ENCODE measurements around the gene MED27. TPM values are rescaled to one million over a fixed set of nuclear protein-coding genes. Genes with fewer than 3 reads are reported as not detected.

Gene MED27
- total RNA-seq, 2 experiments from 2014 or later, result 22.6 to 23.4 TPM

GRCh38 chr9:132030626-132031325 is 48.9 kb downstream of the MED27 start:
- Mint-ChIP-seq H3K9me3 (no peaks in the 10 kb centered on the region), H3K36me3 (ENCODE audit: low read depth) (peaks cover 3% of the 10 kb centered on the region), H3K4me3 (no peak overlapping the region), H3K27ac (no peak overlapping the region), H3K27me3 (no peaks in the 10 kb centered on the region), H3K4me1 (peaks cover 10% of the 10 kb centered on the region)
- CTCF ChIA-PET, result no interaction called here
- POLR2A ChIA-PET, result no interaction called here
- DNase-seq, result no peak

DNA sequence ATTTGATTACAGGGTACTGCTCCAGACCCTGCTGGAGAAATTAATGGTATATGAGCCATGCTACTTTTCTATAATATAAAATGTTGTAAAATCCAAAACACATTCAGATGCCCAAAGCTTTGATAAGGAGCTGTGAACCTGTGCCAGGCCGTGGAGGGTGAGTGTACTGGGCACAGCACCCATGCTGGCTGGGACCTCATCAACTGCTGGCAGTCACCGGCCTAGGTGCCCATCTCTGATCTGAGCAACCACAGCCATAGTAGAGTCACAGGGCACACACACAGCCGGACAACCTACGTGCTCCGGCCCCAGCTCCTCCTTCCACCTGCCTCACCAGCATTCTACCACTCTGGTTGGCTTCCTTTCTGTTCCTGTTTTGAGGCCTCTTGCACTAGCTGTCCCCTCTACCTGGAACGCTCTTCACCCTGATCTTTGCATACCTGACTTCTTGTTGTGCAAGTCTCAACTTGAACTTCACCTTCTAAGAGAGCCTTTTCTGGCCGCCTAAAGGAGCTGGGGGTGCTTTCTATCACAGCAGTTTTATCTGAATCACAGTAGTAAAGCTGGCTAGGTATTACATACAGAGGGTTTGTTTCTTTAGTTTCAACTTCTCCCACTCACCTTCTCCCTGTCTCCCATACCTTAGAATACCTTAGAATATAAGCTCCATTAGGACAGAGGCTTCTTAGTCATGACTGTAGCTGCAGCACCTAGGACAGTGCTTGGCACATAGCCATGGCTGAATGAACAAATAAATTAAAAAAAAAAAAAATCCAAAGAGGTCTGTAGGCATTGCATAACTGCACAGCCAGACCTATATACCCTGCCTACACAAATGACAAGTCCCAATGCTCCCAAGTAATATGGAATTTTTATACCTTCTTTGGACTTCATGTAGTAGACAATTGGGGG is 51.7 kb downstream of the MED27 start:
- H3K4me1 Mint-ChIP-seq, result peaks cover 9% of the 10 kb centered on the region
- no peaks in the 10 kb centered on the region for H3K27me3 Mint-ChIP-seq
- POLR2A ChIA-PET, result no interaction called here
- H3K4me3 Mint-ChIP-seq, result no peak overlapping the region
- no peaks in the 10 kb centered on the region for H3K9me3 Mint-ChIP-seq
- H3K36me3 Mint-ChIP-seq (ENCODE audit: low read depth), result peaks cover 3% of the 10 kb centered on the region
- CTCF ChIA-PET, result no interaction called here
- no peak overlapping the region for H3K27ac Mint-ChIP-seq
- DNase-seq, result no peak

DNA sequence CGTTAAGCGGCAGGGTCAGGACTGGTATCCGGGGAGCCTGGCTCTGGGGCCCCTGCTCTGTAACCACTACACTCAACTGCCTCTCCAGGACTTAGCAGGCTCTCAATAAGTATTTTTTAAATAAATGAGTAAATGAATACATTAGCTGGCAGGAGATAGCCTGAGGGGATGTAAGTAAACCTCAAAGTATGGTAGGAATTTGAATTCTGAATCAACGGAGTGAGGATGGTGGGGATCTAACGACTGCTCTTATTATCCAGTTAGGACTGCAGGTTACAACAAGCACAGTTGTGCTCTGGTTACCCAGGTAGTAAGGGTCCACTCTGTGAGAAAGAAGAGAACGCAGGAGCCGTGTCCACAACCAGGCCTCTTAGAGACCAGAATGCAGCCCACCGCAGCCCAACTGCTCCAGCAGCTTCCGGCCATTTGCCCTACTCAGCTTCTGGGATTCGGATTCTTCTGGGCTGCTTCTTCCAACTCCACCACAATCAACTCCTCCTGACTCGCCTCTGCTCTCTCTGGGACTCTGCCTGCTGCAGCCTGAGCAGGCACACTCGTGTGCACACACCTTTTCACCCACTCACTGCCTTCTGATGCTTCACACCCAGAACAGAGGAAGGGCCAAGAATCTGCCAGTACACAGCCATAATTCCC is 52.6 kb downstream of the MED27 start:
- ChIA-PET CTCF (no interaction called here), POLR2A (no interaction called here)
- no peaks in the 10 kb centered on the region for H3K9me3 Mint-ChIP-seq
- H3K4me3 Mint-ChIP-seq, result no peak overlapping the region
- peaks cover 3% of the 10 kb centered on the region for H3K4me1 Mint-ChIP-seq
- no peaks in the 10 kb centered on the region for H3K27me3 Mint-ChIP-seq
- no peak for DNase-seq
- no peak overlapping the region for H3K27ac Mint-ChIP-seq
- peaks cover 3% of the 10 kb centered on the region for H3K36me3 Mint-ChIP-seq (ENCODE audit: low read depth)

DNA sequence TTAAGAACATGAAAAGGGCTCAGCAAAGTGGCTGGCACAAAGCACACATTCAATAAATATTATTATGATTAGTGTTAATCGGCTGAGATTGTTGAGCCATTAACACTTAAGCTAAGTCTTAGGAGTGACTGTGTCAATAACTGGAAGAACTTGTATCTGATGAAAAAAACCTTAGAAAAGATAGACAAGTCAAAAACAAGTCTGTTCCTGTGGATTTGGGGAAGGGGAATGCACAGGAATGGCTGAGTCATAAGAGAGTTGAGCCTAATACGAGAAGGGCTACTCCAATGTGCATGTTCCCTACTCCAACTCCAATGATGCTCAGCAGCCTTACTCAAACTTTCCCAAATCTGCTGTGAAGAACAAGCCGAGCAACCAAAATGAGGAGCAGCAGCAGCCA is 53.9 kb downstream of the MED27 start:
- H3K27ac Mint-ChIP-seq, result no peak overlapping the region
- POLR2A ChIA-PET, result no interaction called here
- no peak overlapping the region for H3K4me3 Mint-ChIP-seq
- H3K4me1 Mint-ChIP-seq, result peaks cover 2% of the 10 kb centered on the region
- CTCF ChIA-PET, result no interaction called here
- no peaks in the 10 kb centered on the region for H3K27me3 Mint-ChIP-seq
- DNase-seq, result no peak
- no peaks in the 10 kb centered on the region for H3K9me3 Mint-ChIP-seq
- peaks cover 3% of the 10 kb centered on the region for H3K36me3 Mint-ChIP-seq (ENCODE audit: low read depth)

- DNase-seq, result no peak
- Mint-ChIP-seq H3K27ac (no peak overlapping the region), H3K27me3 (no peaks in the 10 kb centered on the region), H3K9me3 (no peaks in the 10 kb centered on the region), H3K36me3 (ENCODE audit: low read depth) (peaks cover 3% of the 10 kb centered on the region), H3K4me3 (no peak overlapping the region), H3K4me1 (no peaks in the 10 kb centered on the region)
- ChIA-PET POLR2A (no interaction called here), CTCF (no interaction called here)
Measured at GRCh38 chr9:132024589-132024988, 55.1 kb downstream of the MED27 start.

GRCh38 chr9:132023419-132024180 is 56.1 kb downstream of the MED27 start:
- ChIA-PET POLR2A (no interaction called here), CTCF (no interaction called here)
- DNase-seq, result no peak
- H3K4me1 Mint-ChIP-seq, result no peaks in the 10 kb centered on the region
- H3K4me3 Mint-ChIP-seq, result no peak overlapping the region
- peaks cover 3% of the 10 kb centered on the region for H3K36me3 Mint-ChIP-seq (ENCODE audit: low read depth)
- H3K27ac Mint-ChIP-seq, result no peak overlapping the region
- no peaks in the 10 kb centered on the region for H3K27me3 Mint-ChIP-seq
- no peaks in the 10 kb centered on the region for H3K9me3 Mint-ChIP-seq

DNA sequence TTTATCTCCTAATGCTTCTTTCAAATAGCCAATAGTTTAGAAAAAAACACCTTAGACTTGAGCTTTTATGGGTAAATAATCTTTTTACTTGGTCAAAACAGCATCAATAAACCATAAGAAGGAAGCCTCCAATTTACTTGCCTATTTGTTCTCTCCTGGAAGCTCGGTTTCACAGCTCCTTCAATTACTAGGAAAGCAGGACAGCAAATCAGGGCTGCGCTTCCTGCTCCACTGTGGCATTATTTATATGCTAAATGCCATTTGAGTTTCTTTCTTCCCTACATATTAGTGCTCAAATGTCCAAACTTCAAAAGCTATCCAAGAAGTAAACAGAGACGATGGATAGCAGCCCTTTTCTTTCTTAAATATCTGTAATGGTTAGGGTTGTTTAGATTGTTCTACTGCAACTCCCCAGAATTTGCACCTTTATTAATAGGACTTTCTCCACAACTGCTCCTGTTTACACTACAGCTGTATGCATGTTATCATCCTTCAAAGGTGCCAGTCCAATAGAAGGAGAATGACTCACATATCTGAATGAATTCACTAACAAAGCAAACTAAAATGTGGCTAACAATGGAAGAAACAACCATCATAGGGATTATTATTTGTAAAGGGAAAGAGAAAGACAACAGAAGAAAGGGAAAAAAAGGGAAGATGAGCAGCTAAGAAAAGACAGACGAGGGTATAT is 58.7 kb downstream of the MED27 start:
- POLR2A ChIA-PET, result interaction anchor here (1.3 kb wide), 1 partner anchor 14 kb away, joined by 4 read pairs; no protein-coding TSS in a partner anchor

DNA sequence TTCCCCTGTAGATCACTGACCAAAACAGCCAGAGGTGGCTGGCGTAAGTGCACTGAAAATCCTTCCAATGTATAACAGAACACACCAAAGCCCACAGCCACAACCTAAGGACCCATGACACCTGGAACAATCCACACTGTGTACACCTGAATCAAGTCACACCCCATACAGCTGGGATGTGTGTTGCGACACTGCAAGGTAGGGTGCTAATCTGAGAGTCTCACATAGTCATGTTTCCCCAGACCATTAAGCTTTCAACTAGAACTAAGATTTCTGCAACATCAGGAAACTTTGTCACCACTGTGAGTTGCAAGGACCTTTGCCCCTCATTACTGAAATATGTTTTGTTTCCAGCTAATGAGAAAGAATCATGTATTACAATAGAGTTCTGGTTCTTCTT is 59.4 kb downstream of the MED27 start:
- H3K4me1 Mint-ChIP-seq, result no peaks in the 10 kb centered on the region
- no peak overlapping the region for H3K4me3 Mint-ChIP-seq
- no peaks in the 10 kb centered on the region for H3K9me3 Mint-ChIP-seq
- H3K36me3 Mint-ChIP-seq (ENCODE audit: low read depth), result no peaks in the 10 kb centered on the region
- ChIA-PET POLR2A (interaction anchor here (1.3 kb wide), 1 partner anchor 13 kb away, joined by 4 read pairs; no protein-coding TSS in a partner anchor), CTCF (no interaction called here)
- H3K27me3 Mint-ChIP-seq, result no peaks in the 10 kb centered on the region
- no peak overlapping the region for H3K27ac Mint-ChIP-seq
- no peak for DNase-seq

More for the DNA sequence above, 58.7 kb downstream of the MED27 start:
- DNase-seq, result no peak
- H3K9me3 Mint-ChIP-seq, result no peaks in the 10 kb centered on the region
- CTCF ChIA-PET, result no interaction called here
- no peak overlapping the region for H3K4me3 Mint-ChIP-seq
- no peaks in the 10 kb centered on the region for H3K4me1 Mint-ChIP-seq
- H3K27me3 Mint-ChIP-seq, result no peaks in the 10 kb centered on the region
- peaks cover 2% of the 10 kb centered on the region for H3K36me3 Mint-ChIP-seq (ENCODE audit: low read depth)
- H3K27ac Mint-ChIP-seq, result no peak overlapping the region

DNA sequence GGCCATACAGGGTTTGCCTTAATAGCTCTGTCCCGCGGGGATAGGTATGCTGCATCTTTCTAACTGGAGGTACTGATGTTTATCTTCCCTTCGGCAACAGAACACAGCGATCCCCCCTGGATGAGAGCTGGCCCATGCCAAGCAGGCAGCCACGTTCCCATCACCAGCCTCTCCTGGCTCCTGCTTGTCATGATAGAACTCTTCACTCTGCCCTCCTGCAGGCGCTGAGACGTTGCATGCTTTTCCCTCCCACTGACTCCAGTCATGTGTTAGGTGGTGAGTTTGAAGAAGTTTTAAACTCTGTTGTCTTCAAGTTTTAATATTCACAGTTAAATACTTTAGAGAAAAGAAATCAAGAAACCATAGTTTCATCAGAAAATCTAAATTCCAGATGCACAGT is 60.0 kb downstream of the MED27 start:
- no peak overlapping the region for H3K4me3 Mint-ChIP-seq
- no peaks in the 10 kb centered on the region for H3K36me3 Mint-ChIP-seq (ENCODE audit: low read depth)
- no peaks in the 10 kb centered on the region for H3K9me3 Mint-ChIP-seq
- no peaks in the 10 kb centered on the region for H3K27me3 Mint-ChIP-seq
- DNase-seq, result no peak
- POLR2A ChIA-PET, result no interaction called here
- H3K4me1 Mint-ChIP-seq, result no peaks in the 10 kb centered on the region
- H3K27ac Mint-ChIP-seq, result no peak overlapping the region
- CTCF ChIA-PET, result no interaction called here

DNA sequence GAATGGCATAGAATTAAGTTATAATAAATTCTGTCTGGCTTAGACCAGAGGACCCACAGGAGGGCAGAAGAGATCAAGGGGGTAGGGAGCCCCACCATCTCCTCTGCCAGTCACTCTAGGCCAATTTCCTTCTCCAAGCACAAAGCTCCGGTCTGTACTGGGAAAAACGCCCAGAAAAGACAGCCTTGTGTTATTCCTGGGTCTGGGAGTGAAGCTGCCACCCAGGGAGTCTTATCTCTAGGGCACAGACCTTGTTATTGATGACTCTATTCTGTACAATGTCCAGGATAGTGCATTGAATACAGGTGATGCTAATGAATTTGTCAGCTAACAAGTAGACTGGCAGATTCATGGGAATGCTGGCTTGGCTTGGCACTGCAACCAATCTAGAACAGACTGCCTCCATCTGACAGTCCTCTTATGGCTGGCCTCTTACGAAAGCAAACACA is 60.7 kb downstream of the MED27 start:
- CTCF ChIA-PET, result no interaction called here
- no peaks in the 10 kb centered on the region for H3K27me3 Mint-ChIP-seq
- DNase-seq, result no peak

GRCh38 chr9:132016456-132016855 is 63.2 kb downstream of the MED27 start:
- Mint-ChIP-seq H3K9me3 (no peaks in the 10 kb centered on the region), H3K36me3 (ENCODE audit: low read depth) (peaks cover 12% of the 10 kb centered on the region), H3K4me1 (no peaks in the 10 kb centered on the region), H3K27ac (no peak overlapping the region), H3K4me3 (no peak overlapping the region), H3K27me3 (no peaks in the 10 kb centered on the region)
- CTCF ChIA-PET, result no interaction called here
- DNase-seq, result no peak
- POLR2A ChIA-PET, result interaction anchor here (2.0 kb wide), 1 partner anchor 9 kb away, joined by 6 read pairs; no protein-coding TSS in a partner anchor

More for the DNA sequence above, 60.7 kb downstream of the MED27 start:
- Mint-ChIP-seq H3K4me1 (no peaks in the 10 kb centered on the region), H3K4me3 (no peak overlapping the region), H3K27ac (no peak overlapping the region), H3K36me3 (ENCODE audit: low read depth) (no peaks in the 10 kb centered on the region), H3K9me3 (no peaks in the 10 kb centered on the region)
- POLR2A ChIA-PET, result no interaction called here

- POLR2A ChIA-PET, result interaction anchor here (2.0 kb wide), 1 partner anchor 9 kb away, joined by 6 read pairs; no protein-coding TSS in a partner anchor
- Mint-ChIP-seq H3K9me3 (no peaks in the 10 kb centered on the region), H3K4me3 (no peak overlapping the region), H3K36me3 (ENCODE audit: low read depth) (peaks cover 12% of the 10 kb centered on the region), H3K4me1 (no peaks in the 10 kb centered on the region), H3K27ac (no peak overlapping the region), H3K27me3 (no peaks in the 10 kb centered on the region)
- CTCF ChIA-PET, result no interaction called here
- no peak for DNase-seq
Measured at GRCh38 chr9:132015866-132016265, 63.8 kb downstream of the MED27 start.
